Breast epithelium (tissue), 4 donors: ENCODE results near the gene ZFHX2. TPM values are rescaled to one million over a fixed set of nuclear protein-coding genes. Genes with fewer than 3 reads are reported as not detected.

Source experiments
- DNase-seq, 2 donors: peaks; one replicate each; pipeline ENCODE4 v3.0.0-alpha.2; 2019; ENCODE audit warnings: low spot score in 2 of 2
- H3K27ac ChIP-seq, 2 donors: fragments of 200-600 bp; sonication (generic) in 1 of 2; one replicate each; pipeline ENCODE4 v1.5.1; 2016 to 2019; ENCODE audit warnings: mild to moderate bottlenecking in 1 of 2
- H3K27me3 ChIP-seq, 2 donors: fragments of 200-600 bp; sonication (generic) in 1 of 2; one replicate each; pipeline versions ENCODE4 v1.5.1 to v1.6.0; 2017 to 2019; ENCODE audit warnings: control low read depth in 1 of 2, mild to moderate bottlenecking in 1 of 2
- H3K36me3 ChIP-seq: fragments of 200-600 bp; one replicate; pipeline ENCODE4 v1.5.1; 2019
- H3K4me1 ChIP-seq, 2 donors: fragments of 200-600 bp; sonication (generic); one replicate each; pipeline ENCODE4 v1.5.1; 2016 to 2019; ENCODE audit warnings: control low read depth in 1 of 2
- H3K4me3 ChIP-seq, 3 donors: fragments of 200-600 bp; sonication (generic); 1 replicate in 2 of 3; 2 replicates in 1 of 3; pipeline ENCODE4 v1.5.1; 2016 to 2019; ENCODE audit warnings: mild to moderate bottlenecking in 3 of 3, moderate library complexity in 2 of 3
- H3K9me3 ChIP-seq, 2 donors: fragments of 200-600 bp; sonication (generic) in 1 of 2; one replicate each; pipeline ENCODE4 v1.5.1; 2016 to 2019; ENCODE audit warnings: control low read depth in 1 of 2
- CTCF ChIP-seq, 3 donors: fragments of 450-650 bp; IDR thresholded peaks; one replicate each; pipeline ENCODE4 v1.5.1; 2016 to 2017; ENCODE audit warnings: antibody characterized with exemption in 3 of 3, mild to moderate bottlenecking in 3 of 3, moderate library complexity in 3 of 3
- POLR2A ChIP-seq: fragments of 450-650 bp; IDR thresholded peaks from one replicate; pipeline ENCODE4 v1.6.1; 2016; ENCODE audit warnings: antibody characterized with exemption, mild to moderate bottlenecking, moderate library complexity
- POLR2AphosphoS5 ChIP-seq, 3 donors: sonication (generic); formaldehyde crosslinking; IDR thresholded peaks; one replicate each; pipeline ENCODE4 v1.6.1; 2017; ENCODE audit warnings: antibody characterized with exemption in 3 of 3
- intact Hi-C: fragments of 100-400 bp; cut with DNase I; formaldehyde crosslinking; loops from one replicate; pipeline ENCODE4 v1.15.1; 2023; ENCODE audit warnings: low total_unique reads
- total RNA-seq, 3 donors: library from RNA; depleted of rRNA; stranded (reverse); fragments of >200 nt; gene quantifications; one replicate each; pipeline ENCODE4 v1.1.0, GENCODE V29; 2016

The ZFHX2 gene
- total RNA-seq, 3 donors from 2014 or later = 0.48 to 1.2 (median 0.66) TPM

GRCh38 chr14:23565626-23566025 is 14.1 kb upstream of the ZFHX2 start:
- intact Hi-C loops = no loop called here
- peaks cover 4 to 13% of the 10 kb centered on the region in 2 donors for H3K4me1 ChIP-seq
- no peaks in the 10 kb centered on the region for H3K36me3 ChIP-seq
- H3K9me3 ChIP-seq = no peaks in the 10 kb centered on the region
- no peak overlapping the region for H3K27ac ChIP-seq
- no peak for DNase-seq
- no peak overlapping the region for H3K4me3 ChIP-seq
- no peaks in the 10 kb centered on the region for H3K27me3 ChIP-seq
- no peak for TF ChIP-seq POLR2AphosphoS5 (IDR thresholded peaks at IDR 0.05)
- TF ChIP-seq CTCF (IDR thresholded peaks at IDR 0.05) = no peak
- no peak for TF ChIP-seq POLR2A

GRCh38 chr14:23564876-23565275 is 13.3 kb upstream of the ZFHX2 start:
- H3K36me3 ChIP-seq = no peaks in the 10 kb centered on the region
- peaks cover 4 to 13% of the 10 kb centered on the region in 2 donors for H3K4me1 ChIP-seq
- no peaks in the 10 kb centered on the region for H3K27me3 ChIP-seq
- TF ChIP-seq POLR2AphosphoS5 (IDR thresholded peaks at IDR 0.05) = no peak
- TF ChIP-seq POLR2A = no peak
- TF ChIP-seq CTCF (IDR thresholded peaks at IDR 0.05) = no peak
- DNase-seq = no peak
- no peak overlapping the region for H3K4me3 ChIP-seq
- intact Hi-C loops = loop anchor here (5.0 kb wide), 2 partner anchors 88 to 787 kb away; no protein-coding TSS in a partner anchor
- H3K9me3 ChIP-seq = no peaks in the 10 kb centered on the region
- H3K27ac ChIP-seq = no peak overlapping the region

GRCh38 chr14:23564181-23564812 is 12.7 kb upstream of the ZFHX2 start:
- TF ChIP-seq POLR2AphosphoS5 (IDR thresholded peaks at IDR 0.05) = no peak
- no peak for TF ChIP-seq POLR2A
- no peak for TF ChIP-seq CTCF (IDR thresholded peaks at IDR 0.05)
- intact Hi-C loops = loop anchor here (5.0 kb wide), 2 partner anchors 87 to 788 kb away; no protein-coding TSS in a partner anchor
- H3K27me3 ChIP-seq = no peaks in the 10 kb centered on the region
- H3K36me3 ChIP-seq = no peaks in the 10 kb centered on the region
- H3K4me1 ChIP-seq = peaks cover 4 to 13% of the 10 kb centered on the region in 2 donors
- no peak for DNase-seq
- H3K4me3 ChIP-seq = no peak overlapping the region
- H3K27ac ChIP-seq = no peak overlapping the region
- H3K9me3 ChIP-seq = no peaks in the 10 kb centered on the region

- intact Hi-C loops = loop anchor here (5.0 kb wide), 2 partner anchors 86 to 789 kb away; no protein-coding TSS in a partner anchor
- no peak for DNase-seq
- Histone ChIP-seq H3K27me3 (no peaks in the 10 kb centered on the region), H3K27ac (peak overlapping the region in 1 of 2 donors; percentile 63), H3K36me3 (no peaks in the 10 kb centered on the region), H3K4me1 (peaks cover 4 to 8% of the 10 kb centered on the region in 2 donors), H3K9me3 (no peaks in the 10 kb centered on the region), H3K4me3 (no peak overlapping the region)
- TF ChIP-seq POLR2A (no peak), CTCF (IDR thresholded peaks at IDR 0.05) (no peak), POLR2AphosphoS5 (IDR thresholded peaks at IDR 0.05) (no peak)
Observed at GRCh38 chr14:23563473-23564180, 12.1 kb upstream of the ZFHX2 start.
